ENCODE measurements around the gene KLK15. TPM values are rescaled to one million over a fixed set of nuclear protein-coding genes. Genes with fewer than 3 reads are reported as not detected.

KLK15 gene
- total and polyA plus RNA-seq, 2 of the 13 experiments (the other 11 are each of a cell fraction or from before 2014, with no cell fraction given), result not detected

DNA sequence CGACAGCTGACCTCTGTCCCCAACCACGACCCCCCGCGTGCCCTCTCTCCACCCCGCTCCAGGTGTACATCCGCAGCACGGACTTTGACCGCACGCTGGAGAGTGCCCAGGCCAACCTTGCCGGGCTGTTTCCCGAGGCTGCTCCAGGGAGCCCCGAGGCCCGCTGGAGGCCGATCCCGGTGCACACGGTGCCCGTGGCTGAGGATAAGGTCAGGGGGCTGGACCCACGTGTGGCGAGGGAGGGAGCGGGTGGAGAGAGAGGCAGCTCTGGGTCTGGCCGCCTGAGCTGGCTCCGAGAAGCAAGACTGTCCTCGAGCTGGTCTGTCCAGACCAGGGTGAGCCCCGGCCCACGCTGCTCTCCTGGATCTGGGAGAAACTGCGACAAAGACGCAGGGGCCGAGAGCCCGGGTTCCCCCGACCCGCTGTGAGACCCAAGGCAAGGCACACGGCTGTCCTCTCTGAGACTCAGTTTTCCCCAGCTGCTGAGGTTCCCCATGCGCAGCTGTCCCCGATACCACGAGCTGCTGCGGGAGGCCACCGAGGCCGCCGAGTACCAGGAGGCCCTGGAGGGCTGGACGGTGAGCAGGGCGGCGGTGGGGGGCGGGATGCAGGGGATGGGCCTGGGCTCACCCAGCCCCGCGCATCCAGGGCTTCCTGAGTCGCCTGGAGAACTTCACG lies 41.6 kb downstream of the KLK15 start (continued):
- TF ChIP-seq ZNF282 (IDR thresholded peaks at IDR 0.05; ENCODE audit: partially characterized antibody) (no peak), HNRNPL (IDR thresholded peaks at IDR 0.05; ENCODE audit: low read depth, low read length) (0 out of 2 replicates have a peak, but pooled peaks have one; percentile 30), ZFX (CRISPR knock-in tag; IDR thresholded peaks at IDR 0.05; ENCODE audit: low read depth) (0 out of 2 replicates have a peak, but pooled peaks have one; percentile 17), KDM2A (CRISPR knock-in tag; IDR thresholded peaks at IDR 0.05; ENCODE audit: borderline replicate concordance, low read depth) (peak; percentile 69; the same call in 1 of the 2 replicates), TBX2 (CRISPR knock-in tag; IDR thresholded peaks at IDR 0.05; ENCODE audit: borderline replicate concordance) (0 out of 2 replicates have a peak, but pooled peaks have one; percentile 42)

- FAIRE-seq, result no peak
- Histone ChIP-seq H3K27me3 (ENCODE audit: control insufficient read depth in 1 of 2, insufficient read depth in 2 of 2, low read length in 2 of 2) (no peaks in the 10 kb centered on the region; a peak in 1 of 5 replicates), H3K4me1 (ENCODE audit: insufficient read depth, low read length) (peaks cover 16% of the 10 kb centered on the region), H2AFZ (ENCODE audit: low read length) (no peak overlapping the region), H3K4me2 (ENCODE audit: low read depth, low read length) (peak overlapping the region; percentile 56; the same call in 1 of the 2 replicates), H3K27ac (ENCODE audit: extremely low read length, insufficient read depth, low read length) (no peak overlapping the region), H3K4me3 (replicated peaks in 1 of 3; ENCODE audit: insufficient read depth in 1 of 3, low read depth in 2 of 3, low read length in 3 of 3) (no peak overlapping the region), H3K36me3 (replicated peaks in 1 of 2; ENCODE audit: control insufficient read depth in 1 of 2, insufficient read depth in 2 of 2, low read length in 2 of 2) (no peaks in the 10 kb centered on the region), H3K9ac (ENCODE audit: insufficient read depth, low read depth, low read length) (no peak overlapping the region), H3K79me2 (ENCODE audit: insufficient read depth, low read length) (no peaks in the 10 kb centered on the region), H3K9me3 (ENCODE audit: low read length) (no peaks in the 10 kb centered on the region), H4K20me1 (ENCODE audit: insufficient read depth, low read length) (peaks cover 7% of the 10 kb centered on the region)
- POLR2A ChIA-PET, result interaction anchor here (1.6 kb wide), 1 partner anchor 14 kb away, joined by 7 read pairs; no protein-coding TSS in a partner anchor
- no peak for DNase-seq (ENCODE audit: low spot score)
- no peak for ATAC-seq
- WGBS (ENCODE audit: low lambda C conversion rate), result 51% methylated on average over 5 of the region's 6 CpGs
- in situ Hi-C loops (cut with HindIII; ENCODE audit: extremely low pct_ligation_motif_present, low pct_unique_long_range_greater_than_20kb), result loop anchor here (25.0 kb wide), 1 partner anchor 429 kb away; the partner anchor contains the start of gene NAPSA
- no TSS peak for BruUV-seq (replicated peaks)
- intact Hi-C loops (cut with micrococcal nuclease; ENCODE audit: unreplicated experiment), result no loop called here
- CTCF ChIA-PET (ENCODE audit: low intra/inter-chr PET ratio, low total read pairs), result no interaction called here
- TF ChIP-seq ARID4A (CRISPR knock-in tag; IDR thresholded peaks at IDR 0.05; ENCODE audit: borderline replicate concordance) (0 out of 2 replicates have a peak, but pooled peaks have one; percentile 7), NR2C2 (CRISPR knock-in tag; IDR thresholded peaks at IDR 0.05; ENCODE audit: borderline replicate concordance) (peak; percentile 90), LCORL (IDR thresholded peaks at IDR 0.05) (no peak), LCORL (CRISPR knock-in tag; IDR thresholded peaks at IDR 0.05) (0 out of 2 replicates have a peak, but pooled peaks have one; percentile 0), ZNF292 (CRISPR knock-in tag; IDR thresholded peaks at IDR 0.05; ENCODE audit: borderline replicate concordance, low read depth) (no peak), NR2F2 (IDR thresholded peaks at IDR 0.05; ENCODE audit: borderline replicate concordance, low read depth) (peak; percentile 80), NR2F1 (CRISPR knock-in tag; IDR thresholded peaks at IDR 0.05) (peak in 1 of 2 experiments; percentile 98; a peak in 2 of 4 replicates), TP53 (CRISPR knock-in tag; conservative IDR thresholded peaks at IDR 0.05) (no peak), NCOR1 (IDR thresholded peaks at IDR 0.05; ENCODE audit: borderline replicate concordance, low read length) (peak; percentile 84), ZNF616 (CRISPR knock-in tag; IDR thresholded peaks at IDR 0.05; ENCODE audit: low read depth) (no peak), NR2F6 (IDR thresholded peaks at IDR 0.05) (peak; percentile 85), NR2F6 (CRISPR knock-in tag; IDR thresholded peaks at IDR 0.05) (no peak)
- TF ChIP-seq, protein P1, sequence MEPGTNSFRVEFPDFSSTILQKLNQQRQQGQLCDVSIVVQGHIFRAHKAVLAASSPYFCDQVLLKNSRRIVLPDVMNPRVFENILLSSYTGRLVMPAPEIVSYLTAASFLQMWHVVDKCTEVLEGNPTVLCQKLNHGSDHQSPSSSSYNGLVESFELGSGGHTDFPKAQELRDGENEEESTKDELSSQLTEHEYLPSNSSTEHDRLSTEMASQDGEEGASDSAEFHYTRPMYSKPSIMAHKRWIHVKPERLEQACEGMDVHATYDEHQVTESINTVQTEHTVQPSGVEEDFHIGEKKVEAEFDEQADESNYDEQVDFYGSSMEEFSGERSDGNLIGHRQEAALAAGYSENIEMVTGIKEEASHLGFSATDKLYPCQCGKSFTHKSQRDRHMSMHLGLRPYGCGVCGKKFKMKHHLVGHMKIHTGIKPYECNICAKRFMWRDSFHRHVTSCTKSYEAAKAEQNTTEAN (CRISPR knock-in tag; conservative IDR thresholded peaks at IDR 0.05), result no peak
Measured at GRCh38 chr19:50790922-50791467, 42.4 kb downstream of the KLK15 start.
